ENCODE measurements around the gene AZIN2.

AZIN2 gene

GRCh38 chr1:33036526-33037503 is 44.1 kb upstream of the AZIN2 start, which contains the start of gene AK2:
TSS of gene AK2 (minus strand) at chr1:33036883. CDS start at chr1:33036828, 55 bp downstream.
- Histone ChIP-seq H3K27me3 (ENCODE audit: control insufficient read depth in 1 of 2, insufficient read depth in 1 of 2, low read length in 2 of 2) (no peaks in the 10 kb centered on the region), H2AK5ac (ENCODE audit: low read length, severe bottlenecking) (no peak within 1 kb of the TSS), H2BK120ac (ENCODE audit: low read depth, low read length) (no peak within 1 kb of the TSS), H3K4ac (ENCODE audit: low read depth in 1 of 2, low read length in 2 of 2) (peak within 1 kb of the TSS in 1 of 2 experiments; percentile 37), H3K23ac (ENCODE audit: low read length in 2 of 2) (peak within 1 kb of the TSS in 1 of 2 experiments; percentile 29), H3K14ac (ENCODE audit: low read length in 2 of 2) (peak within 1 kb of the TSS in 1 of 2 experiments; percentile 78), H3K18ac (ENCODE audit: low read depth in 1 of 2, low read length in 2 of 2) (peak within 1 kb of the TSS; percentile 14 to 23), H4K8ac (ENCODE audit: low read length) (peak within 1 kb of the TSS; percentile 62), H3K4me2 (ENCODE audit: low read length, poor library complexity, severe bottlenecking) (peak within 1 kb of the TSS; percentile 74), H3K9ac (ENCODE audit: low read length) (peak within 1 kb of the TSS; percentile 90), H4K91ac (ENCODE audit: low read length) (no peak within 1 kb of the TSS), H3K4me3 (ENCODE audit: insufficient read depth in 1 of 2, low read depth in 1 of 2, low read length in 2 of 2) (peak within 1 kb of the TSS; percentile 73 to 95), H3K9me3 (ENCODE audit: control insufficient read depth, low read length) (no peaks in the 10 kb centered on the region), H2BK15ac (ENCODE audit: low read depth, poor library complexity, severe bottlenecking) (peak within 1 kb of the TSS; percentile 53), H2AFZ (ENCODE audit: low read depth, low read length) (peak within 1 kb of the TSS; percentile 39), H3K4me1 (ENCODE audit: control insufficient read depth, insufficient read depth, low read depth, low read length) (peaks cover 8% of the 10 kb centered on the region), H3K27ac (ENCODE audit: low read length, poor library complexity, severe bottlenecking) (no peak within 1 kb of the TSS), H2BK12ac (ENCODE audit: low read length in 2 of 2) (no peak within 1 kb of the TSS), H3K79me1 (replicated peaks; ENCODE audit: low read length, poor library complexity, severe bottlenecking) (peaks cover 7% of the 10 kb centered on the region), H3K36me3 (ENCODE audit: control insufficient read depth in 1 of 2, insufficient read depth in 2 of 2, low read depth in 1 of 2, low read length in 2 of 2) (peaks cover 0 to 11% of the 10 kb centered on the region in 2 experiments), H2BK5ac (ENCODE audit: low read depth, low read length, poor library complexity, severe bottlenecking) (no peak within 1 kb of the TSS)
- WGBS, result 3% methylated on average over 46 of the region's 59 CpGs
- DNase-seq, result peak; percentile 99

- H3K36me3 ChIP-seq (ENCODE audit: control insufficient read depth in 1 of 2, insufficient read depth in 2 of 2, low read depth in 1 of 2, low read length in 2 of 2), result peaks cover 0 to 2% of the 10 kb centered on the region in 2 experiments
- H3K79me1 ChIP-seq (replicated peaks; ENCODE audit: low read length, poor library complexity, severe bottlenecking), result peaks cover 4% of the 10 kb centered on the region
- no peak overlapping the region for H2BK15ac ChIP-seq (ENCODE audit: low read depth, poor library complexity, severe bottlenecking)
Measured at GRCh38 chr1:33039840-33040239, 41.1 kb upstream of the AZIN2 start.

GRCh38 chr1:33041026-33041425 is 39.9 kb upstream of the AZIN2 start:
- Histone ChIP-seq H2AFZ (ENCODE audit: low read depth, low read length) (no peak overlapping the region), H3K27ac (ENCODE audit: low read length, poor library complexity, severe bottlenecking) (no peak overlapping the region), H2AK5ac (ENCODE audit: low read length, severe bottlenecking) (no peak overlapping the region), H3K4me1 (ENCODE audit: control insufficient read depth, insufficient read depth, low read depth, low read length) (peaks cover under 1% of the 10 kb centered on the region), H3K4me3 (ENCODE audit: insufficient read depth in 1 of 2, low read depth in 1 of 2, low read length in 2 of 2) (no peak overlapping the region), H2BK15ac (ENCODE audit: low read depth, poor library complexity, severe bottlenecking) (no peak overlapping the region), H3K18ac (ENCODE audit: low read depth in 1 of 2, low read length in 2 of 2) (no peak overlapping the region), H2BK5ac (ENCODE audit: low read depth, low read length, poor library complexity, severe bottlenecking) (no peak overlapping the region), H3K27me3 (ENCODE audit: control insufficient read depth in 1 of 2, insufficient read depth in 1 of 2, low read length in 2 of 2) (no peaks in the 10 kb centered on the region), H3K14ac (ENCODE audit: low read length in 2 of 2) (no peak overlapping the region), H2BK120ac (ENCODE audit: low read depth, low read length) (no peak overlapping the region), H4K8ac (ENCODE audit: low read length) (no peak overlapping the region), H3K23ac (ENCODE audit: low read length in 2 of 2) (no peak overlapping the region), H2BK12ac (ENCODE audit: low read length in 2 of 2) (no peak overlapping the region), H4K91ac (ENCODE audit: low read length) (no peak overlapping the region), H3K9me3 (ENCODE audit: control insufficient read depth, low read length) (no peaks in the 10 kb centered on the region), H3K4me2 (ENCODE audit: low read length, poor library complexity, severe bottlenecking) (no peak overlapping the region), H3K4ac (ENCODE audit: low read depth in 1 of 2, low read length in 2 of 2) (no peak overlapping the region), H3K79me1 (replicated peaks; ENCODE audit: low read length, poor library complexity, severe bottlenecking) (peaks cover 1% of the 10 kb centered on the region), H3K36me3 (ENCODE audit: control insufficient read depth in 1 of 2, insufficient read depth in 2 of 2, low read depth in 1 of 2, low read length in 2 of 2) (no peaks in the 10 kb centered on the region), H3K9ac (ENCODE audit: low read length) (no peak overlapping the region)
- DNase-seq, result no peak
- WGBS, result 100% methylated on average over 1 of the region's 1 CpG

More at GRCh38 chr1:33039840-33040239, 41.1 kb upstream of the AZIN2 start:
- Histone ChIP-seq H4K91ac (ENCODE audit: low read length) (no peak overlapping the region), H2BK120ac (ENCODE audit: low read depth, low read length) (no peak overlapping the region), H3K9me3 (ENCODE audit: control insufficient read depth, low read length) (no peaks in the 10 kb centered on the region), H2BK5ac (ENCODE audit: low read depth, low read length, poor library complexity, severe bottlenecking) (no peak overlapping the region), H4K8ac (ENCODE audit: low read length) (no peak overlapping the region), H3K4ac (ENCODE audit: low read depth in 1 of 2, low read length in 2 of 2) (no peak overlapping the region), H2AFZ (ENCODE audit: low read depth, low read length) (no peak overlapping the region), H3K27ac (ENCODE audit: low read length, poor library complexity, severe bottlenecking) (no peak overlapping the region), H2BK12ac (ENCODE audit: low read length in 2 of 2) (no peak overlapping the region), H3K4me3 (ENCODE audit: insufficient read depth in 1 of 2, low read depth in 1 of 2, low read length in 2 of 2) (no peak overlapping the region), H3K27me3 (ENCODE audit: control insufficient read depth in 1 of 2, insufficient read depth in 1 of 2, low read length in 2 of 2) (no peaks in the 10 kb centered on the region), H3K4me2 (ENCODE audit: low read length, poor library complexity, severe bottlenecking) (no peak overlapping the region), H3K14ac (ENCODE audit: low read length in 2 of 2) (no peak overlapping the region), H3K18ac (ENCODE audit: low read depth in 1 of 2, low read length in 2 of 2) (no peak overlapping the region), H3K4me1 (ENCODE audit: control insufficient read depth, insufficient read depth, low read depth, low read length) (peaks cover 5% of the 10 kb centered on the region), H3K9ac (ENCODE audit: low read length) (no peak overlapping the region), H2AK5ac (ENCODE audit: low read length, severe bottlenecking) (no peak overlapping the region), H3K23ac (ENCODE audit: low read length in 2 of 2) (no peak overlapping the region)
- 93% methylated on average over 6 of the region's 8 CpGs for WGBS
- no peak for DNase-seq

DNA sequence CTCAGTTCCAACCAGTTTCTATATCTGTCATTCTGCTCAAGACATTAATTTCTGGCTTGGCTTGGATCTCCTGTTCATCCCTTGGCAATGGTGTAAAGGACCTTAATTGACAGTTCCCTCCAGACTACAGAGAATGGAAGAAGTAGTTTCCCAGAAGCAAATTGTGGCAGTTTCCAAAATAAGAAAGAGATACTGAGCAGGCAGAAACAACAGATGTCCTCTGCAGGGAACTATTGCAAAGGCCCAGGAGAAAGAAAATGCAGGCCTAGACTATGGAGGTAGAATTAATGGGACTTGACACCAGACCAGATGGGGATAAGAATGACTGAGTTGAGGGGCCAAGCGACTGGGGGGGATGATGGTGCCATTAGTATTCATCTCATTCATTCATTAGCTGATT is 38.1 kb upstream of the AZIN2 start:
- no peak overlapping the region for H2BK120ac ChIP-seq (ENCODE audit: low read depth, low read length)
- H4K91ac ChIP-seq (ENCODE audit: low read length), result no peak overlapping the region
- H2BK15ac ChIP-seq (ENCODE audit: low read depth, poor library complexity, severe bottlenecking), result no peak overlapping the region
- no peak overlapping the region for H2AFZ ChIP-seq (ENCODE audit: low read depth, low read length)
- H3K4ac ChIP-seq (ENCODE audit: low read depth in 1 of 2, low read length in 2 of 2), result no peak overlapping the region
- DNase-seq, result no peak
- H3K36me3 ChIP-seq (ENCODE audit: control insufficient read depth in 1 of 2, insufficient read depth in 2 of 2, low read depth in 1 of 2, low read length in 2 of 2), result no peaks in the 10 kb centered on the region
- no peak overlapping the region for H3K4me2 ChIP-seq (ENCODE audit: low read length, poor library complexity, severe bottlenecking)
- H2BK12ac ChIP-seq (ENCODE audit: low read length in 2 of 2), result no peak overlapping the region
- no peak overlapping the region for H2AK5ac ChIP-seq (ENCODE audit: low read length, severe bottlenecking)
- no peak overlapping the region for H3K14ac ChIP-seq (ENCODE audit: low read length in 2 of 2)
- H3K18ac ChIP-seq (ENCODE audit: low read depth in 1 of 2, low read length in 2 of 2), result no peak overlapping the region
- H4K8ac ChIP-seq (ENCODE audit: low read length), result no peak overlapping the region
- H3K4me3 ChIP-seq (ENCODE audit: insufficient read depth in 1 of 2, low read depth in 1 of 2, low read length in 2 of 2), result no peak overlapping the region
- H3K27ac ChIP-seq (ENCODE audit: low read length, poor library complexity, severe bottlenecking), result no peak overlapping the region
- no peak overlapping the region for H3K9ac ChIP-seq (ENCODE audit: low read length)
- no peaks in the 10 kb centered on the region for H3K79me1 ChIP-seq (replicated peaks; ENCODE audit: low read length, poor library complexity, severe bottlenecking)
- no peaks in the 10 kb centered on the region for H3K4me1 ChIP-seq (ENCODE audit: control insufficient read depth, insufficient read depth, low read depth, low read length)
- H3K23ac ChIP-seq (ENCODE audit: low read length in 2 of 2), result no peak overlapping the region
- no peak overlapping the region for H2BK5ac ChIP-seq (ENCODE audit: low read depth, low read length, poor library complexity, severe bottlenecking)
- H3K9me3 ChIP-seq (ENCODE audit: control insufficient read depth, low read length), result no peaks in the 10 kb centered on the region
- no peaks in the 10 kb centered on the region for H3K27me3 ChIP-seq (ENCODE audit: control insufficient read depth in 1 of 2, insufficient read depth in 1 of 2, low read length in 2 of 2)
- no CpG with 5 or more reads among the region's 1 CpG for WGBS

Data from mesenchymal stem cell (in vitro differentiated cells and primary cell).